Measurements from ENCODE around the gene AGPAT3.
A peak's percentile ranks its signal among the peaks of the same experiment; 100 is the strongest.

Gene AGPAT3

DNA sequence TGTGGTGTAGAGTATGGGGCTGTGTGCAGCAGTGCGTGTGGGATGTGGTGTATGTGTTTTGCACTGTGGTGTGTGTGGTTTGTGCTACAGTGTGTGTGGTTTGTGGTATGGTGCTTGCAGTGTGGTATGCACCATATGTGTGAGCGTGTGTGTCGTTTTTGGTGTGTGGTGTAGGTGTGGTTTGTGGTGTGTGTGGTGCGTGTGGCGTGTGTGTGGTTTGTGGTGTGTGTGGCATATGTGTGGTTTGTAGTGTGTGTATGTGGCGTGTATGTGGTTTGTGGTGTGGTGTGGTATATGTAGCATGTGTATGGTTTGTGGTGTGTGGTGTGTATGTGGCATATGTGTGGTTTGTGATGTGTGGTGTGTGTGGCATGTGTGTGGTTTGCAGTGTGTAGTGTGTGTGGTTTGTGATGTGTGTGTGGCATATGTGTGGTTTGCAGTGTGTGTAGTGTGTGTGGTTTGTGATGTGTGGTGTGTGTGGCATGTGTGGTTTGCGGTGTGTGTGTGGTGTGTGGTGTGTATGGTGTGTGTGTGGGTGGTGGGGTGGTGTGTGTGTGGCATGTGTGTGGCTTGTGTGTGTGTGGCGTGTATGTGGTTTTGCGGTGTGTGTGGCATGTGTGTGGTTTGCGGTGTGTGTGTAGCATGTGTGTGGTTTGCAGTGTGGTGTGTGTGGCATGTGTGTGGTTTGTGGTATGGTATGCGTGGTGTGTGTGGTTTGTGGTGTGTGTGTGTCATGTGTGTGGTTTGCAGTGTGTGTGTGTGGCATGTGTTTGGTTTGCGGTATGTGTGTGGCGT lies 93.5 kb downstream of the AGPAT3 start (continued):
- no peak for TF ChIP-seq REPIN1 (tag by site-specific recombination; IDR thresholded peaks at IDR 0.05; ENCODE audit: low read depth)
- TF ChIP-seq ZNF645 (tag by site-specific recombination; IDR thresholded peaks at IDR 0.05) = 0 out of 2 replicates have a peak, but pooled peaks have one; percentile 30
- no peak for TF ChIP-seq ZNF677 (tag by site-specific recombination; IDR thresholded peaks at IDR 0.05)
- no peak for TF ChIP-seq ZNF214 (tag by site-specific recombination; IDR thresholded peaks at IDR 0.05; ENCODE audit: borderline replicate concordance)
- no peak for TF ChIP-seq ZBTB49 (tag by site-specific recombination; IDR thresholded peaks at IDR 0.05; ENCODE audit: low read depth)
- TF ChIP-seq ZXDB (tag by site-specific recombination; IDR thresholded peaks at IDR 0.05) = no peak
- TF ChIP-seq ZBTB11 (tag by site-specific recombination; conservative IDR thresholded peaks at IDR 0.05; ENCODE audit: low read depth) = no peak
- TF ChIP-seq RBAK (tag by site-specific recombination; IDR thresholded peaks at IDR 0.05) = no peak
- TF ChIP-seq ZSCAN23 (tag by site-specific recombination; IDR thresholded peaks at IDR 0.05) = 0 out of 2 replicates have a peak, but pooled peaks have one; percentile 20
- no peak for TF ChIP-seq ZNF221 (tag by site-specific recombination; IDR thresholded peaks at IDR 0.05; ENCODE audit: borderline replicate concordance)
- TF ChIP-seq TRIM28 (IDR thresholded peaks at IDR 0.05; ENCODE audit: borderline replicate concordance, low read length) = no peak
- no peak for TF ChIP-seq ZNF449 (tag by site-specific recombination; IDR thresholded peaks at IDR 0.05)
- TF ChIP-seq ZNF639 (tag by site-specific recombination; IDR thresholded peaks at IDR 0.05) = no peak
- peak; percentile 87 for TF ChIP-seq ZSCAN4 (tag by site-specific recombination; IDR thresholded peaks at IDR 0.05)
- TF ChIP-seq, protein P1, sequence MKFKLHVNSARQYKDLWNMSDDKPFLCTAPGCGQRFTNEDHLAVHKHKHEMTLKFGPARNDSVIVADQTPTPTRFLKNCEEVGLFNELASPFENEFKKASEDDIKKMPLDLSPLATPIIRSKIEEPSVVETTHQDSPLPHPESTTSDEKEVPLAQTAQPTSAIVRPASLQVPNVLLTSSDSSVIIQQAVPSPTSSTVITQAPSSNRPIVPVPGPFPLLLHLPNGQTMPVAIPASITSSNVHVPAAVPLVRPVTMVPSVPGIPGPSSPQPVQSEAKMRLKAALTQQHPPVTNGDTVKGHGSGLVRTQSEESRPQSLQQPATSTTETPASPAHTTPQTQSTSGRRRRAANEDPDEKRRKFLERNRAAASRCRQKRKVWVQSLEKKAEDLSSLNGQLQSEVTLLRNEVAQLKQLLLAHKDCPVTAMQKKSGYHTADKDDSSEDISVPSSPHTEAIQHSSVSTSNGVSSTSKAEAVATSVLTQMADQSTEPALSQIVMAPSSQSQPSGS (tag by site-specific recombination; IDR thresholded peaks at IDR 0.05; ENCODE audit: low read depth) = no peak
- no peak for TF ChIP-seq ZNF473 (tag by site-specific recombination; IDR thresholded peaks at IDR 0.05)
- TF ChIP-seq, protein P2, sequence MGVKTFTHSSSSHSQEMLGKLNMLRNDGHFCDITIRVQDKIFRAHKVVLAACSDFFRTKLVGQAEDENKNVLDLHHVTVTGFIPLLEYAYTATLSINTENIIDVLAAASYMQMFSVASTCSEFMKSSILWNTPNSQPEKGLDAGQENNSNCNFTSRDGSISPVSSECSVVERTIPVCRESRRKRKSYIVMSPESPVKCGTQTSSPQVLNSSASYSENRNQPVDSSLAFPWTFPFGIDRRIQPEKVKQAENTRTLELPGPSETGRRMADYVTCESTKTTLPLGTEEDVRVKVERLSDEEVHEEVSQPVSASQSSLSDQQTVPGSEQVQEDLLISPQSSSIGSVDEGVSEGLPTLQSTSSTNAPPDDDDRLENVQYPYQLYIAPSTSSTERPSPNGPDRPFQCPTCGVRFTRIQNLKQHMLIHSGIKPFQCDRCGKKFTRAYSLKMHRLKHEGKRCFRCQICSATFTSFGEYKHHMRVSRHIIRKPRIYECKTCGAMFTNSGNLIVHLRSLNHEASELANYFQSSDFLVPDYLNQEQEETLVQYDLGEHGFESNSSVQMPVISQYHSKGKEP (tag by site-specific recombination; IDR thresholded peaks at IDR 0.05) = no peak
- no peak for TF ChIP-seq ZNF501 (tag by site-specific recombination; IDR thresholded peaks at IDR 0.05)
- no peak for TF ChIP-seq ZNF626 (tag by site-specific recombination; IDR thresholded peaks at IDR 0.05)
- no peak for TF ChIP-seq ZNF184 (tag by site-specific recombination; IDR thresholded peaks at IDR 0.05)
- no peak for TF ChIP-seq HOXC10 (CRISPR knock-in tag; IDR thresholded peaks at IDR 0.05)
- TF ChIP-seq GLIS2 (tag by site-specific recombination; IDR thresholded peaks at IDR 0.05) = no peak
- TF ChIP-seq ZNF157 (tag by site-specific recombination; IDR thresholded peaks at IDR 0.05) = no peak
- TF ChIP-seq ZNF274 (IDR thresholded peaks at IDR 0.05; ENCODE audit: low read length) = no peak
- TF ChIP-seq ZNF274 (tag by site-specific recombination; IDR thresholded peaks at IDR 0.05; ENCODE audit: borderline replicate concordance) = no peak
